HPDE6-E6E7 (cell line): ENCODE results near the gene TRPV4.

ENCODE experiments used
- DNase-seq: peaks from one replicate; pipeline ENCODE4 v3.0.0; 2011; ENCODE audit warnings: missing footprints; ENCODE audit errors: extremely low spot score

TRPV4 gene

DNA sequence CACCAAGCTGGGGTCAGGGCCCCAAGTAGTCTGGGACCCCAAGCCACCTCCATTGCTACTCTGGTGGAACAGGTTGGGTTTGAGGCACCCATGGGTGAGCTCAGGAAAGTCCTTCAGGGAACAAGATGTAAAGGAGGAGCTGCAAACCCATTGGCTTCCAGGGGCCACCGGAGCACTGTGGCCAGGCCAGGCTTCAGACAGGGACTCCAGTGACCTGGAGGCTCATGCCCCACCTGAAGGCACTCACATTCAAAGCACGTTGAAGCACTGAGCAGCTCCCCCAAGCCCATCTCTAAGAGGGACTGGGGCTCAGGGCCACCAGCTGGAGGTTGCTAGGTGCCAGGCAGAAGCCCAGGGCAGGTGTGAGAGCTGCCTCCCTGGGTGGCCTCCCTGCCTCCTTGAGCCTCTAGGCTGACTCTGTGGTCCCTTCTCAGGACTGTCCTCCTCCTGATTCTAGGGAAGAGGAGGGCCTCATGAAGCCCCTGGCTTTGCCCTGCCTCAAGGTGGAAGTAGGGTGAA is 70.5 kb downstream of the TRPV4 start:
- no peak for DNase-seq

DNA sequence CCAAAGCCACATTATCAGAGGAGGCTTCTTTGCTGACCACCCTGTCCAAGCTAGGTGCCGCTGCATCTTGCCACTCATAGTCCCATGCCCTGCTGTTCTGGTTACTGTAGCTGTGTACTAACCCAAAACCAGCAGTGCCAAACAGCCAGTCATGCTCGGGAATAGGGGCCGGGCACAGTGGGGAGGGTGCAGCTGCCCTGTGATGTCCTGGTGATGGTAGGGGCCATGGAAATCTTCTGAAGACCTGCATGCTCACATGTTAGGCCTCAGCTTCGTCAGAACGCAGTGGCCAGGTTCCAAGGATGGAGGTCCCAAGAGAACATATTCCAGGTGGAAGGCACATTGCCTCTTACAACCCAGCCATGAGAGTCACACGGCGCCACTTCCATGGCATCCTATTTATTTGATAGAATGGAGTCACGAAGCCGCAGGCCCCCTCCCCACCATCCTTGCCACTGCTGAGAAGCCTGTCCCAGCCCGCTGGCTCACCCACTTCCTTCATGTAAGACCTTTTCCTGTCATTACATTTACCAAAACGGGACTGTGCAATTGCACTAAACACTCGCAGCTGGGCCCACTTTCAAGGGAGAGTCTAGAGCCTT is 71.0 kb downstream of the TRPV4 start:
- DNase-seq = no peak

DNA sequence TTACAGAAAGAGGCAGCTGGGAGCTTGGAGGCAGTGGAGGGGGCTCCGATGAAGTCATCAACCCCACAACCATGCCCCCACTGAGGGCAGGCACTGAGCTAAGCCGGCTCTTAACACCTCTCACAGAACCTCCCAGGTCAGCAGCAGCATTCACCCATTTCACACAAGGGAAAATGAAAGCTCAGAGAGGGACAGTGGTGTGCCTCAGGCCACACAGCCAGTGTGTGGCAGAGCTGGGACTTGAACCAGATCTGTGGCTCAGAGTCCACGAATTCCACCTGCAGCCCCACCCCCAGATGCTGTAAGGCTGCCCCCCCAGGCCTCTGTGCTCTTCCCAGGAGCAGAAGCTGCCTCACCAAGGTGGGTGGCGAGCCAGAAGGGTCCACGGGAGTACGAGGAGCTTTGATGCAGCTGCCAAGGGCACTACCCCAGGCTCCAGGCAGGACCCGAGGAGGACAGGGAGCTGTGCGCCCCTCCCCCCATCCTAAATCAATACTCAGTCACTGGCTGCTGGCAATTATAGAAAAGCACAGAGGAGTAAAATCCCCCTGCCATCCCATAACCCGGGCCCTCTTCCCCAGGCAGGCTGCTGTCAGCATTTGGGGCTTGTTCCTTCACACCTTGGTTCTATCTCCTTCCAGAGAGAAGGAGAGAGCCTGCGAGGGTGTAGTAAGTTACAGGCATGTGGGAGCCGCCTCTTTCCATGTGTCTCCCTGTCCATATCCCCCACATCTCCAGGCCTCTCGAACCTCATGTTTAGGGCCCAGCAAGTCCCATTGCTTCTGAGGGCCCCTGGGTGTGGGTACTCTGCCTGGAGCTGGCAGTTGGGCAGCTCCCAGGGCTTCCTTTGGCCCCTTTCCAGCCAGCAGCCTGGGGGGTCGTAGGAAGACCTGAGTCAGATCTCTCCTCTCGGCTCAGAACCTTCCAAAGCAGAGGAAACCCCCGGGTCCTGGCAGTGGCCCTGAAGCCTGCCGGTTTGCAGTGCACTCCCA is 72.0 kb downstream of the TRPV4 start:
- no peak for DNase-seq

DNA sequence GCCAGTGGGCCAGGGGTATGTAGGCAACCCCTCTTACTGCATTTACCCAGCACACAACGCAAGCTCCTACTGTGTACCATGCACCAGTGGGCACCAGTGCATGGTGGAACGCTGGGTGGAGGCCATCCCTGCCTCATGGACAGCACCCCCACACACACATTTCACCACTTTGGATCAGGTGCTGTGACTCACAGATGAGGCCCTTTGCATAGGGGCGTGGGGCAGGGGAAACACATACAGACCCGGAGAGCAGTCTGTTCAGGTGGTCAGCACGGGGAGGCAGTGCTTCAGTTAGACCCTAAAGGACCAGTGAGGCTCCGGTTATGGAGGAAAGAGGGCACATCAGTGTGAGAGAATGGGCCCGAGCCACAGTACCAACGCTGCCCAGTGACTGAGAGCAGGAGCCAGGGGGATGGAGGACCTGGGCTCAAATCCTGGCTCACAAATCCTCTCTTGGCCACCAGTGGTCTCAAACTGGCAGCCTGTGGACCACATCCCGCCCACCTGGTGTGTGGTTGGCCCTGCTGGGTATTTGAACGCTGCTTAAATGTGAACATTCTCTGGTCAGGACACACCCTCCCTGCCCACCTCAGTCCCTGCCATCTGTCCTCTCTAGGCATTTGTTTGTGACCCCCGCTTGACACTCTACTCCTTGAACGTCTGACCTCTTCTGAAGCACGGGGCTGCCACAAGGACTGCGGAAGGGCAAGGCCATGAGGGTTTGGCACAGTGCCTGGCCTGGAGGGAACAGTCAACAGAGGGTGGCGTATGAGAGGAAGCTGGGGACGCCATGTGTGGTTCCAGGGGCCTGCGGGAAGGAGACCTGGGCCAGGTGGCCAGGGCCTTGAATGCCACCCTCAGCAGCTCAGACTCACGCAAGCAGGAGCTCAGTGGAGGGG is 72.9 kb downstream of the TRPV4 start:
- no peak for DNase-seq

DNA sequence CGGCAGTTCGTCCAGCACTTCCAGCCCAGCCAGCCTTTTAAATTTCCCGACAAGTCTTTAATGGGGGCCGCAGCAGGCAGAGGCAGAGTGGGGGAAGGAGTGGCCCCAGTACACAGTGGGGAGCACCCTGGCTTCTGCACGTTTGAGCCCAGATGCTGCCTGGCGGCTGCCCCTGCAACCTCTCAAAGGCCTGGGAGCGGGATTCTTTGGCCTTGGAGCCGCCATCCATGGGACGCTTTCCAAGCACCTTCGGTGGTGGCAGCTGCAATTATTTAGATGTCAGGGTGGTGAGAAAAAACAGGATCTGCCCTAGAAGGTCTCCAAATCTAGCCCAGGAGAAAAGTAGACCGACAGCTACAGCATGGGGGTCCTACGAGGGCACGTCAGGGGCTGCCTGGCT is 73.6 kb downstream of the TRPV4 start:
- no peak for DNase-seq

DNA sequence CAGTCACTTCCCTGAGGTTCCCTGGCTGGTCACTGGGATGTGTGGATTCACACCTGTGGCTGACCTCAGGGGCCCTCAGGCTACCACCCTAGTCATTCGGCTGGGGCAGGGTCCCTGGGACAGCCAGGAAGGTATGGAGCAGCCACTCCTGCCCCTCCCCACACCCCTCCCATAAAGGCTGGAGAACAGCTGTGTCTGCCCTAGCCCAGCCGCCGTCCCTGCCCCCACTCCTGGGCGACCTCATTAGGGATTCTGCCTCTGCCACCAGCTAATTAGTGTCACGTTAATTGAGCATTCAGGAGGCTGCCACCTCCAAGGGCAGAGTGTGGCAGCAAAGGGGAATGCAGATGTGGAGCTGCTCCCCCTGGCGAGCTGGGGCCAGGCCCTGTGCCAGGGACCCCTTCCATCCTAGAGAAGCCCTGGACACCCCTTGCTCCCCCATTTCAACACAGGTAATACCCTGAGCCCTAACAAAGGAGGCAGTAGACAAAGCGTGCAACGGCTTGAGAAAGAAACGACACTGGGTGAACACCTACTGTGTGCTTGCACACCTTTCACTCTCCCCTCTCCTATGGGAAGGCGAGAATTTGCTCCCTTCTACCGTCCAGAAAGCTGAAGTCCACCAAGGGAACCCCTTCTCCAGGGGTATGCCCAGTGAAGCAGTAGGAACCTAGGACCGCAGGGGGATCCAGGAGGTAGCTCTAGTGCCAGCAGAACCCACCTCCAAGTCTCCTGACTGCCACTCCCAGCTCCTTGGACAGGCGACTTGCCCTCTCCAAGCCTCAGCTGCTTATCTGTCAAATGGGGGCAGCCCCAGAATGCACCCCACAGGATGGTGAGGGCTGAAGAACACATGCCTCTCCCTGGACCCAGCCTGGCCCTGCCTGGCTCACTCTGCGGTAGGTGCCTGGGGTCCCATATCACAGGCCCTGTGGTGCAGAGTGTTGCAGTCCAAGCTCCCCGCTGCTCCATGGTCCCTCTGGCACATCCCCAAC is 74.5 kb downstream of the TRPV4 start:
- DNase-seq = no peak

DNA sequence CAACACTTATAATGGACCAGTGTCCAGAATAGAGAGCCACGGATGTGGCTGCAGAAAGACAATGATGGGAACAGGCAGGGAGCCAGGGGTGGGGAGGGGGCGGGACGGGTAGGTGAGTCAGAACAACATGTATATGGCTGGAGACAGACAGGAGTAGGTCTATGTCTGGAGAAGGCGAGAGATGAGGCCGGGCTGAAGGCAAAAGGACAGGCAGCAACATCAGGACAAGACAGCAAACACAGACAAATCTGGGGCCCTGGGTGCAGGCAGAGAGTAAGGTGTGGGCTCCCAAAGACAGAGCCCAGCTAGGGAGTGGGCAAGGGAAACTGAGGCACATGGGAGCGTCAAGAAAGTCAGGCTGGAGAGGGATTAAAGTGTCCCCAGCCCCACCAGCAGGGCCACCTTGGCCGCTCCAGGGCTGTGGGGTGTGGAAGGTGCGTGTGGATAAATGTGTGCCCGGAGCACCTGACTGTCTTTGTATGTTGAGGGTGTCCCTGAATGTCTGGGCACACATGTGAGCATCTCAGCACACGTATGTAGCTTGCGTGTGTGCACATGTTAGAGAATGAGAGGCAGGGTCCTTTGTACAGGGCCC is 75.4 kb downstream of the TRPV4 start:
- DNase-seq = no peak

DNA sequence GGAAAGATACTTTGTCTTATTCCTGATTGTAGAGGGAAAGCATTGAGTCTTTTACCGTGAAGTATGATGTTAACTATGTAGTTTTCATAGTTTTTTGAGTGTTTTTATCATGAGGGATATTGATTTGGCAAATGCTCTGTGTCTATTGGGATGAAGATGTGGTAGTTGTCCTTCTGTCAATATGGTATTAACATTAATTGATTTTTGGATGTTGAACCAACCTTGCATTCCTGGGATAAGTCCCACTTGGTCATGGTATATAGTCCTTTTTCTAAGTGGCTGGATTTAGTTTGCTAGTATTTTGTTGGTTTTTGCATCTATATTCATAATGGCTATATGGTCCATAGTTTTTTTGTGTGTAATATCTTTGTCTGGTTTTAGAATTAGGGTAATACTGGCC is 76.7 kb downstream of the TRPV4 start:
- DNase-seq = no peak

DNA sequence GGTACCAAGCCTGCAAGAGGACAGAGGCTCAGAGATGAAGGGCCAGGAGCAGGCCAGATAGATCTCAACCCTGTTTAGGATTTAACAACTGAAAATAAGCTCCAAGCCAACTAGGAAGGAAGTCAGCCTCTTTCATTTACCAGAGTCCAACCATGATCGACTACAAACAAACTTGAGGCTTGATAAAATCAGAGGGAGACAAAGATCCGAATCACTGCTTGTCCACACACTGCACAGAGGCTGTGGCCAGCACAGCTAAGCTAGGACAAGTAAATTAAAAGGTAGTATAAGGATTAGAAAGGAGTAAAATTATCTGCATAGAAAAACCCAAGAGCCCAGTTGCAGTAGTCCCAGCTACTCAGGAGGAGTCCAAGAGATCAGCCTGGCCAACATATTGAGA is 79.2 kb downstream of the TRPV4 start:
- no peak for DNase-seq

DNA sequence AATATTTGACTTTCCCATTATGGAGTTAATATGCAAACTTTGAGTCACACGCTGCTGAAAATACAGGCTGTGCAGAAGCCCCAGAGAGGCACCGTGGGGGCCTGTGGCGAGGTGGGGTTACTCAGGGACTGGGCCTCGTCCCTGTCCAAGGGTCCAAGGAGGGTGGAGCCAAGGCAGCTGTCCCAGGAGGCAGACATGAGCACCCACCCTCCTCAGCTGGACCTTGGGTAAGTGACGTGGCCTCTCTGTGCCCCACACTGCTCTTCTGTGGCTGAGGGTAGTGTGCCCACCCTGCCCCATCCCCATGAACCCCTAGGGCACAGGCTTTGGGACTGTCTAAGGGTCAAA is 80.2 kb downstream of the TRPV4 start:
- no peak for DNase-seq

DNA sequence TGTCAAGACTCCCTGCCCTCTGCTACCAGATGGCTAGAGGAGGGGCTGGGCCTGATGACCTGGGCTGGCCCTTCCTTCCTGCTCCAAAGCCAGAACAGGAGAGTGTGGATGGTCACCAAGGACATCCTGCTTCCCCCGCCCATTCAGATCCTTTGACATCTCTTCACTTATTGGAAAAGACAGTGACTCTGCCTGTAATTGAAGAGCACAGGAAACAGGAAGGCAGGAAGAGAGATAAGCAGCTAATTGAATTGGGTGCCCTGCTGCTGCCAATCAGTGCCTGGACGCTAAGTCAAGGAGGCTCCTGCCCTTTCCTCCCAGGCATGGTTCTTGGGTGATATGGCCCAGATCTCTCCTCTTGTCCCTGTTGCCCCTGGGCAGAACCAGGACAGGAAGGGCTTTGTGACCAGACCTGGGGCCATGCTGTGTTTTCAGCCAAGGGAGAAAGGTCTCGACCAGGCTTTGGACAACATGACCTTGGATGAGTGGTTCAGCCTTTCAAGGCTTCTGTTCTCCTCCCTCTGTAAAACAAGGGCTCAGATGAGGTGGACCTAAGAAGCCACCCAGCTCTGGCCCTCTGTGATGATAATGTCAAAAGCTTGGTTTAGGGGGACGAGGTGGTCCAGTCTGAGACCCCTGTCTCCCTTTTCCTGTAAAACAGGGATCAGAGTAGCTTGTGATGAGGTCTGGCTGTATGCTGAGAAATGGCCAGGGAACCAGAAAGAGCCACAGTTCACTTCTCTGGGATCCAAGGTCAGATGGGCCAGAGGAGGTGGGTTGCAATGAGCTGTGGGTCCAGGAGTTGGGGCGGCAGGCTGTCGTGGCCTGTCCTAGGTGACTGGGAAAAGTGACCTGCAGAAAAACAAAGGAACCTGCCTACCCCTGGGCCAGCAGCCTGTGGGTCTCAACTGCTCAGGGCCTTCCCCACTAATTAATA is 80.8 kb downstream of the TRPV4 start:
- DNase-seq = no peak

DNA sequence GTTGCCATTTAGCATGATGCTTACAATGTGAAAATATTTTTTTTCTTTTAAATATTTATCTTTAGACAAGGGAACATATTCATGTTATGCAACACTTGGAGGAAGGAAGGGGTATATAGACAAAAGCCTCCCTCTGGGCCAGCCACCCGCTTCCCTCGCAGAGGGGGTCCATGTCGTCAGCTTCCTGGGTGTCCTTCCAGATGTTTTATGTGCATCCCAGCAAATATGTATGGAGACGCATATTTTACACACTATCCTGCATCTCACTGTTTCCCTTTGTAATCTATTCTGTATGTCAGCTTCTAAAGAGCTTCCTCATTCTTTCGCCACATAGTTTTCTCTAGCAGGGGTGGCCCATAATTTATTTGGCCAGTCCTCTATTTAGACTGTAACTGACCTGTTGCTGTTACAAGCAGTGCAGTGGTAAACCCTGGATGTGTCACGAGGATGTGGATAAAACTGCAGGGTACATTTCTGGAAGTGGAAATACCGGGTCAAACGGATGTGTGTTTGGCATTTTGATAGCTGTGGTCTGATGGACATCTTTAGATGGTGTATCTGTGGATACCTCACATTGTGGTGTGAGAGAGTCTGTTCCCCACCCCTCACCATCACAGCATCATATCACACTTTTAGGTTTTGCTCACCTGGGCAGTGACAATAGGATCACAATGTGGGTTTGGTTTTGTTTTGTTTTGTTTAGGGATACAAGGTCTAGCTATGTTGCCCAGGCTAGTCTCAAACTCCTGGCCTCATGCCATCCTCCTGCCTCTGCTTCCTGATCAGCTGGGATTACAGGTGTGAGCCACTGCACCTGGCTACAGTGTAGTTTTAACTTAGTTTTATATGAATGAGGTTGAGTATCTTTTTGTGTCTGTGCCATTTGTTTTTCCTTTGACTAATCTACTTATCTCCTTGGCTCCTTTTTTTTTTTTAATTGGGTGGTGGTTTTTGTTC is 87.9 kb downstream of the TRPV4 start:
- DNase-seq = no peak

DNA sequence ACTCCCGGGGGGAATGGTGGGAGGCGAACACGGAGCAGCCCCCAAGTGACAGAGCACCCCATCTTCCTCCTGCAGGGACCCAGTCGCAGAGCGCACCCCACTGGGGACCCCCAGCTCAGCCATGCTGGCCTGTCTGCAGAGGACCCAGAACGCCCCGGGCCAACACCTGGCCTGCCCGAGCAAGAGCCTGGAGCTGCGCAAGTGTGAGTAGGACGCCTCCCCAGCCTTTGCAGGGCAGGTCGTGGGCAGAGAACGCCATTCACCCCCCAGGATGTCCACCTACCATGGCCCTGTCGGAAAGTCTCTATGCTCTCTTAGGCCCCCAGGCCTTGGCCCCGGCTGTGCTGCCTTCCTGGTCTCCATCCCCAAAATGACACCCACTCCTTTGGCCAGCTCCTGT is 89.2 kb downstream of the TRPV4 start:
- DNase-seq = no peak

DNA sequence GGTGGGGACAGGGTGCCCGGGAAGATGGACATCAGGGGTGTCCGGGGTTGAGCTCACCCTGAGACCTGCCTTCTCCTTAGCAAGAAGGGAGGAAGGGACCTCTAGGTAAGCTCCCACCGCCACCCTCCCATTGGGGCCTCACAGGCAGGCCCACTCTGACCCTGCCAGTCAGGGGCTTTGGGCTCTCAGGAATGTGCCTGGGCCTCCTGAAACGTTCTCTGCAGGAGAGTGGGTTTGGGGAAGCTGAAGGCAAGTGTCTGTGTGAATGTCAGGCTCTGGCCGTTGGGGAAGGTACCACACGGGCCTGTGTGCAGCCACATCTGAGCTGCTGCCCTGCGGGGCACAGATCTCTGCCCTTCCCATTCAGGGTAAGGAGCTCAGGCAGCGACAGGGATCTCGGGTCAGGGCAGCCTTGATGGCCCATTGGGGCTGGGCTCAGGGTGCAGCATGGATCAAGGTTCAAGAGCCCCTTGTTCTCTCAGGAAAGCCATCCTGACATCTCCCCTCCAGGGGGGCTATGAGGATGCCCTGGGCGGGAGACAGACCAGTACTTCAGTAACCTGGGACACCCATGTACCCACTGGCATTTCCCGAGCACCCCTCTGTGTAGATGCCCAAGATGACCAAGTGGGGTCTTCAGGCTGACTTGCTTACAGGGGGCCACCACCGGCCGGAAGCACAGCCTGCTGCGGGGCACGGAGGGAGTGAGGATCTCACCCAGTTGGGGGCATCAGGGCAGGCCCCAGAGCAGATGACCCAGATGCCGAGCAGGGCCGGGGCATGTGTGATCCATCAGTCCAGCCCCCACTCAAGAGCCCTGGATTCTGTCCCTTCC is 89.9 kb downstream of the TRPV4 start:
- DNase-seq = no peak

DNA sequence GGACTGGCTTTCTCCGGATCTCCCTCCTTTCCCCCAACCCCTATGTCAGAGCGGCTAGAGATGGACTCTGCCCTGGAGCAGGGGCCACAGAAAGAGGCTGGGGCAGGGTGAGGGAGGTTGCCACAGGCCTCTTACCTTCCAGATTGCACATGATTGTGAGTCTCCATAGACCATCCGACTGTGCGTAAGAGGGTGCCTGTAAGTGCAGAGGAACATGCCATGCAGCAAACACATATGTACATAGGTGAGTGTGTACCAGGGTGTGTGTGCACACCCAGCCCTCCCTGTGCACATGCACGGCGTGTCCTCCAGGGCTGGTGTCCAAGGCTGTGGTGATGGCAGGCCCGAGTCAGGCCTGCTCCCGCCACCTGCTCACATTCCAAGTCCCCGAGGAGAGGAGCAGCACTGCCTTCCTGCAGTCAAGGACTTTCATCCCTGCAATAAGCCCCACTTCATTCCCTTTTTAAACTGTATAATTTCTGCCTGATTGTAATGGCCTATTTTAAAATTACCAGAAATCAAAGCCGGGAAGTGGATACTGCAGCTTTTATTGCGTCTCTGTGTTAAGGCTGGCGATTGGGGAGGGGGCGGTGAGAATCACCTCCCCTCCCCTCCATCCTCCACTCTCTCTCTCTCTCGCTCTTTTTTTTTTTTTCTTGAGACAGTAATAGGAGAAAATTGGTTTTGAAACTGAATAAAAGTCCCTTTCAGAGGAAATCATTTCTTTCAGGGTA is 91.1 kb downstream of the TRPV4 start:
- no peak for DNase-seq

DNA sequence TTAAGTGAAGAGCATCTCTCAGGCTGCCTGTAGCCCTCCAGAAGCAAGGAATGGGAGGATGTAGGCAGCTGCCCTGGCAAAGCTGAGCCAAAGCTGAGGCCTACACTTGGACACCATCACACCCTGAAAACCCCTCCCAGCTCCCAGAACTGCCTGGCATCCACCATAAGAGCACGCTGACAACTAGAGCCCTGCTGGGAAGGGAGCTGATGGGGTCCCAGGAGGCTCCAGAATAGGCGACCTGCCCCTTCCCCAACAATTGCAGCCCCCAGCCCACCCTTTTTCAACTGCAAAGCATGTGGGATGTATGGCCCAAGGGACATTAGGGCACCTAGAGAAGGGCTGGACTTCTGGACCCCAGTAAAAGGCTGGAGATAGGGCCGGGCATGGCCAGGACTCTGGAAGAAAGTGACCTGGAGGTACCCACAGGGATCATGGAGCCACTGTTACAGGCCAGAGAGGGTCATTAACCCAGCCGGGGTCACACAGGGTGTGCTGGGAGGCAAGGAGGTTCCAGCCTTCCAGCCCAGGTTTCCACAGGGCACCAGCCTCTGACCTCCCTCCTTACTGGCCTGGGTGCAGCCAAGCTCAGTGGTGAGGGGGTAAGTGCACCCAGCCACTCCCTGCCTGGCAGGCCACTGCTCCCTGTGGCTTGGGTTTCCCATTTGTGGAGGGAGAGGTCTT is 91.8 kb downstream of the TRPV4 start:
- no peak for DNase-seq
